ENCODE data around the gene MAP3K5.

DNA sequence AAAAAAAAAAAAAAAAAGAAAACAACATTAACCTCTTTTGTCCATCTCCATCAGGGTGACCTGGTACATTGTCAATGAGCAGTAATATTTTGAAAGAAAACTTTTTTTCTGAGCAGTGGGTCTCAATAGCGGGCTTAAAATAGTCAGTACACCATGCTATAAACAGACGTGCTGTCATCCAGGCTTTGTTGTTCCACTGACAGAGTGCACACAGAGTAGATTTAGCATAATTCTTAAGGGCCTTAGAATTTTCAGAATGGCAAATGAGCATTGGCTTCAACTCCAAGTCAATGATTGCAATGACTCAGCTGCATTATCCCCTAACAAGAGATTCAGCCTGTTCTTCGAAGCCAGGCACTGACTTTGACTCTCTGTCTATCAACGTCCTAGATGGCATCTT is 277.7 kb downstream of the MAP3K5 start:
- TF ChIP-seq, protein P1, sequence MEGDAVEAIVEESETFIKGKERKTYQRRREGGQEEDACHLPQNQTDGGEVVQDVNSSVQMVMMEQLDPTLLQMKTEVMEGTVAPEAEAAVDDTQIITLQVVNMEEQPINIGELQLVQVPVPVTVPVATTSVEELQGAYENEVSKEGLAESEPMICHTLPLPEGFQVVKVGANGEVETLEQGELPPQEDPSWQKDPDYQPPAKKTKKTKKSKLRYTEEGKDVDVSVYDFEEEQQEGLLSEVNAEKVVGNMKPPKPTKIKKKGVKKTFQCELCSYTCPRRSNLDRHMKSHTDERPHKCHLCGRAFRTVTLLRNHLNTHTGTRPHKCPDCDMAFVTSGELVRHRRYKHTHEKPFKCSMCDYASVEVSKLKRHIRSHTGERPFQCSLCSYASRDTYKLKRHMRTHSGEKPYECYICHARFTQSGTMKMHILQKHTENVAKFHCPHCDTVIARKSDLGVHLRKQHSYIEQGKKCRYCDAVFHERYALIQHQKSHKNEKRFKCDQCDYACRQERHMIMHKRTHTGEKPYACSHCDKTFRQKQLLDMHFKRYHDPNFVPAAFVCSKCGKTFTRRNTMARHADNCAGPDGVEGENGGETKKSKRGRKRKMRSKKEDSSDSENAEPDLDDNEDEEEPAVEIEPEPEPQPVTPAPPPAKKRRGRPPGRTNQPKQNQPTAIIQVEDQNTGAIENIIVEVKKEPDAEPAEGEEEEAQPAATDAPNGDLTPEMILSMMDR (IDR thresholded peaks at IDR 0.05), result no peak
- no peak for TF ChIP-seq POLR2A (IDR thresholded peaks at IDR 0.05)

All from adrenal gland (tissue), 5 donors.